GM11168 (cell line): ENCODE data around the gene PRR13.

Experiments used
- in situ Hi-C: fragments of 300-500 bp; cut with MboI; formaldehyde crosslinking; loops from one replicate; pipeline ENCODE4 v1.12.0; 2022; ENCODE audit warnings: low sequenced_read_pairs; ENCODE audit not compliant: unreplicated experiment

The PRR13 gene

DNA sequence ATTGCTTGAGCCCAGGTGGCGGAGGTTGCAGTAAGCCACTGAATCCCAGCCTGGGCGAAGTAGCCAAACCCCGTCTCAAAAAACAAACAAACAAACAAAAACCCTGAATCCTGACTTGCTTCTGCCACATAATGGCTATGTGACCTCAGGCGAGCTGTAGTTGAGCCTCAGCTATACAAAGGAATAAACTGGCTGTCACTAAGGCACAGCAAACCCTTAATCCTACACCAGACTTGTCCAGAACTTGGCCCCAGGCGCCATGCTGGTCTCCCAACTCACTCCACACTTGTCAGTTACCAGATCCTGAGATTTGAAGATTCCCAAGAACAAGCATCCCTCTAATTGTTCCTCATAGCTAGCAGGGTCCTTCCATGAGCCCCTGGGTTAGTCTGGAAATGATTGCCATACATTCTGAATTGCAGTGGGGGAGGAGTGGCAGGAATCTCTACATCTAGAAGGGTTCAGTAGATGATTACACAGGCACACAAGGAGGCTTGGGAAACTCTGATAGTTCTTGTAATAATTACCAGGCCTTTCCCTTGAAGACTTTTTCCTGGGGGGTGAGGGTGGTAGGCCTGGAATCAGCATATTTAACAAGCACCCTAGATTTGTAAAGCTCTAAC lies 47.8 kb downstream of the PRR13 start:
- in situ Hi-C loops, result no loop called here

DNA sequence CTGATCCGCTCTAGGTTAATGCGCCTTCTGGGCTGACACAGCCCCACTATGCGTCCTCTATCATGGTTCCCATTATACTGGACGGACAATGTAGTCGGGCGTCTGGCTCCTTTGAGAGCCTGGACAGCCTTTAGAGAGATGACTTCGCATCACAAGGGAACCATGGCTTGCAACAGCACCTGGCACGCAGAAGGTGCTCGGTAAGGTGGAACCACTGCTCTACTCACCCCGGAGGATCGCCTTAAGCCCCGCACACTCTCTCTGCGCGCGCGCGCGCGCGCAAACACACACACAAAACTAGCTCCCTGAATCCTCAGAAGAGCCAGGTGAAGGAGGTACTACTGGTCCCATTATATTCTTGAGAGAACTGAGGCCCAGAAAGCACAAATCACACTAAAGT lies 50.7 kb downstream of the PRR13 start:
- in situ Hi-C loops, result no loop called here

GRCh38 chr12:53492830-53493609 lies 51.5 kb downstream of the PRR13 start:
- in situ Hi-C loops, result no loop called here

DNA sequence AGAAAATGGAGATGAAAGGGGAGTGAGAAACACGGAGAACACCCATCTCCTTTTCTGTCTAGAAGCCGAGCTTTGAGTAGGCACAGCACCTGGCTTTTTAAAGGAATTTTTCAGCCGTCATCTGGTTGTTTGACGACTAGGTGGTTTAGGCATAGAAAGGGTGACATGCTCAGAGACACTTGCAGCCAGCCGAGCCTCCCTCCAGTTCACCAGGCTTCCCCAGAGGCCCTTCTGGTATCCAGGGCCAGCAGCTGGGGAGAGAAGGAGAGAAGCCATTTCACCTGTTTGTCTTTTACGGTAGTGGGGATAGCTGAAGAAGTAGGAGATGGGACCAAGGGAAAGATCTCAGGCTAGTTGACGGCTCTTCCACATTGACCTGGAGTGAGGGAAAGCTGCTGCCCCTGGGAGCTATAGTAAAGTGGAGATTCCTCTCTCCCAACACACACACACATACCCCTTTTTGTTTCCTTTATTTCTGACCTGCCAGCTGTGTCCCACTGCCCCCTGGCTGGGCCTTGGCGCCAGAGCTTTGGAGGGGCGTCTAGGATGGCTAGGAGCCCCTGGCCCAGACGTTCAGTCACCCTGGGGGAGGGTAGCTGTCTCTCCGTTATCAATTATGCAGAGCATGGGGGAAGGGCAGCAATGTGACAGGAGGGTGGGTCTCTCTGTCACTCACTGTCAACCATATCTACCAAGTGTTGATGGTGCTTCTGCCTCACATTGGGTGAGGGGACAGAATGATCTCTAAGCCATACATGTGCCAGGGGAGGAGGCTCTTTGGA lies 52.3 kb downstream of the PRR13 start:
- in situ Hi-C loops, result no loop called here
